Measurements from ENCODE around the gene TNC. TPM values are rescaled to one million over a fixed set of nuclear protein-coding genes. Genes with fewer than 3 reads are reported as not detected.

The TNC gene
- total and polyA plus RNA-seq, 2 donors (not counting 1 experiment from before 2014, with no cell fraction given) = not detected

DNA sequence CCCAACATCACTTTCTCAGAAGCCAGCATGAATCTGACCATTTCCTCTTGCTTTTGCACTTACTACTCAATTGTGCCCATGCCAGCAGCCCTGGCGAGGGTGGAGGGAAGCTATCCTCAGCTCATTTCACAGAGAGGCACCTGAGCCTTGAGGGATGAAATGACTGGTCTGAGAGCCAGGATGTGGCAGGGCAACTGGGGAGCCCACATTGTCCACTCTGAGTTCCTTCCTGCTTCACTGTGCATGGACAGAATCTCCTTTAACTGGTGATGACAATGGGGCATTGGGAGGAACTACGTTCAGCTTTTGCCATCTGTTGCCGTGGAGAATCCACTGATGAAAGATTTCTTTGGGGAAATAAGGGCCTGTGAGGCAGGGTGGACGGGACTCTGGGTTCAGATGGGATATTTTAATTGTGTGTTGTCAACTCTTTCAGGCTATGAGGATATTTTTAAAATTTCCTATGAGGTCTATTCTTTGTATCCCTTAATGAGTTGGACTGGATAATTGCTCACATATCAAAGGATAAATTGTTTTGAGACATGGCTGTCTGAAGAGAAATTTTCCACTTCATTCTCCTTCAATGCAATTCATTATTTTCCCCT is 78.3 kb downstream of the TNC start:
- H2AFZ ChIP-seq (ENCODE audit: insufficient read depth, low read depth, low read length, poor library complexity, severe bottlenecking) = no peak overlapping the region
- WGBS (ENCODE audit: insufficient coverage) = 75% methylated on average over 3 of the region's 4 CpGs
- no peaks in the 10 kb centered on the region for H3K79me2 ChIP-seq (ENCODE audit: control insufficient read depth, insufficient read depth, low read length)
- H3K4me2 ChIP-seq (replicated peaks; ENCODE audit: low read depth, low read length, poor library complexity, severe bottlenecking) = no peak overlapping the region
- Mint-ChIP-seq H3K4me1 (peaks cover 5% of the 10 kb centered on the region), H3K4me3 (no peak overlapping the region), H3K27ac (no peak overlapping the region), H3K9me3 (ENCODE audit: insufficient read depth) (no peaks in the 10 kb centered on the region), H3K27me3 (peaks cover 23% of the 10 kb centered on the region)
- no peak overlapping the region for H3K4me3 ChIP-seq (ENCODE audit: control extremely low read depth in 1 of 5, extremely low read depth in 1 of 5, insufficient read depth in 1 of 5, low read depth in 2 of 5, low read length in 4 of 5)
- no peaks in the 10 kb centered on the region for H3K4me1 ChIP-seq (ENCODE audit: control insufficient read depth in 2 of 2, insufficient read depth in 2 of 2, low read length in 2 of 2)
- H3K27ac ChIP-seq (ENCODE audit: low read length in 2 of 2) = no peak overlapping the region
- ATAC-seq (ENCODE audit: low read depth) (no peak), DNase-seq (no peak)
- H3K9ac ChIP-seq (ENCODE audit: low read length) = no peak overlapping the region
- intact Hi-C loops (cut with micrococcal nuclease) = no loop called here
- peaks cover 0 to 8% (median 3%) of the 10 kb centered on the region in 4 experiments for H3K27me3 ChIP-seq (replicated peaks in 1 of 4; ENCODE audit: control extremely low read depth in 1 of 4, control insufficient read depth in 3 of 4, insufficient read depth in 4 of 4, low read length in 3 of 4)
- ChIA-PET POLR2A (no interaction called here), CTCF (no interaction called here)
- H3K36me3 ChIP-seq (replicated peaks in 1 of 2; ENCODE audit: control extremely low read depth in 1 of 2, control insufficient read depth in 1 of 2, extremely low read depth in 1 of 2, insufficient read depth in 2 of 2, low read length in 1 of 2) = no peaks in the 10 kb centered on the region
- no peaks in the 10 kb centered on the region for H3K9me3 ChIP-seq (ENCODE audit: control extremely low read depth in 1 of 3, control insufficient read depth in 2 of 3, insufficient read depth in 1 of 3, low read length in 2 of 3)
- TF ChIP-seq, protein P1, sequence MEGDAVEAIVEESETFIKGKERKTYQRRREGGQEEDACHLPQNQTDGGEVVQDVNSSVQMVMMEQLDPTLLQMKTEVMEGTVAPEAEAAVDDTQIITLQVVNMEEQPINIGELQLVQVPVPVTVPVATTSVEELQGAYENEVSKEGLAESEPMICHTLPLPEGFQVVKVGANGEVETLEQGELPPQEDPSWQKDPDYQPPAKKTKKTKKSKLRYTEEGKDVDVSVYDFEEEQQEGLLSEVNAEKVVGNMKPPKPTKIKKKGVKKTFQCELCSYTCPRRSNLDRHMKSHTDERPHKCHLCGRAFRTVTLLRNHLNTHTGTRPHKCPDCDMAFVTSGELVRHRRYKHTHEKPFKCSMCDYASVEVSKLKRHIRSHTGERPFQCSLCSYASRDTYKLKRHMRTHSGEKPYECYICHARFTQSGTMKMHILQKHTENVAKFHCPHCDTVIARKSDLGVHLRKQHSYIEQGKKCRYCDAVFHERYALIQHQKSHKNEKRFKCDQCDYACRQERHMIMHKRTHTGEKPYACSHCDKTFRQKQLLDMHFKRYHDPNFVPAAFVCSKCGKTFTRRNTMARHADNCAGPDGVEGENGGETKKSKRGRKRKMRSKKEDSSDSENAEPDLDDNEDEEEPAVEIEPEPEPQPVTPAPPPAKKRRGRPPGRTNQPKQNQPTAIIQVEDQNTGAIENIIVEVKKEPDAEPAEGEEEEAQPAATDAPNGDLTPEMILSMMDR (IDR thresholded peaks at IDR 0.05) = no peak
- H4K20me1 ChIP-seq (ENCODE audit: control insufficient read depth, insufficient read depth, low read length, poor library complexity, severe bottlenecking) = no peaks in the 10 kb centered on the region

DNA sequence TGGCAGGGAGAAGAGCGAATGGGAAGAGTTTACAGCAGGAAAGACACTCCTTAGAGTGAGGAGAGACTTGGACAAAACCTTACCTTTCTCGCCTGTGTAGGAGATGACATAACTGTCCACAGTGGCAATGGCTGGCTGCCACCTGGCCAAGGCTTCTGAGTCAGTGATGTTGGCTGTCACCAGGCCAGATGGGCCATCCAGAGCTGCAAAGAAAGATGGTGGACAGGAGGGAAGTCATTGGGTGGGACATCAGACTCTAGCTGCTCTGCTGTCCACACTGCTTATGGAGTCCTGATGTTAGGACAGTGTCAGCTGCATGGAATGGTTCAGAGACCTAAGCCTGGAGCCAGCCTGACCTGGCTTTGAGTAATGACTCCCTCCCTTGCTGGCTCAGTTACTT is 79.8 kb downstream of the TNC start:
- Mint-ChIP-seq H3K9me3 (ENCODE audit: insufficient read depth) (no peaks in the 10 kb centered on the region), H3K27me3 (peaks cover 19% of the 10 kb centered on the region), H3K4me3 (no peak overlapping the region), H3K4me1 (peaks cover 5% of the 10 kb centered on the region), H3K27ac (no peak overlapping the region)
- ChIA-PET CTCF (no interaction called here), POLR2A (no interaction called here)
- Histone ChIP-seq H3K9ac (ENCODE audit: low read length) (no peak overlapping the region), H3K9me3 (ENCODE audit: control extremely low read depth in 1 of 3, control insufficient read depth in 2 of 3, insufficient read depth in 1 of 3, low read length in 2 of 3) (no peaks in the 10 kb centered on the region), H3K4me2 (replicated peaks; ENCODE audit: low read depth, low read length, poor library complexity, severe bottlenecking) (no peak overlapping the region), H3K4me1 (ENCODE audit: control insufficient read depth in 2 of 2, insufficient read depth in 2 of 2, low read length in 2 of 2) (no peaks in the 10 kb centered on the region), H3K27ac (ENCODE audit: low read length in 2 of 2) (no peak overlapping the region), H3K4me3 (ENCODE audit: control extremely low read depth in 1 of 5, extremely low read depth in 1 of 5, insufficient read depth in 1 of 5, low read depth in 2 of 5, low read length in 4 of 5) (no peak overlapping the region), H2AFZ (ENCODE audit: insufficient read depth, low read depth, low read length, poor library complexity, severe bottlenecking) (no peak overlapping the region), H4K20me1 (ENCODE audit: control insufficient read depth, insufficient read depth, low read length, poor library complexity, severe bottlenecking) (no peaks in the 10 kb centered on the region), H3K36me3 (replicated peaks in 1 of 2; ENCODE audit: control extremely low read depth in 1 of 2, control insufficient read depth in 1 of 2, extremely low read depth in 1 of 2, insufficient read depth in 2 of 2, low read length in 1 of 2) (no peaks in the 10 kb centered on the region), H3K79me2 (ENCODE audit: control insufficient read depth, insufficient read depth, low read length) (no peaks in the 10 kb centered on the region), H3K27me3 (replicated peaks in 1 of 4; ENCODE audit: control extremely low read depth in 1 of 4, control insufficient read depth in 3 of 4, insufficient read depth in 4 of 4, low read length in 3 of 4) (peaks cover 0 to 8% (median 0%) of the 10 kb centered on the region in 4 experiments)
- DNase-seq (no peak), ATAC-seq (ENCODE audit: low read depth) (no peak)
- TF ChIP-seq EZH2 (IDR thresholded peaks at IDR 0.05; ENCODE audit: borderline replicate concordance, insufficient read depth, low read depth, low read length, poor library complexity, severe bottlenecking) = no peak
- TF ChIP-seq, protein P1 (IDR thresholded peaks at IDR 0.05) = no peak
- intact Hi-C loops (cut with micrococcal nuclease) = no loop called here
- WGBS (ENCODE audit: insufficient coverage) = 96% methylated on average over 2 of the region's 2 CpGs

All from B cell (primary cell).